Natural killer cell treated with Interleukin-12 subunit alpha and Interleukin-12 subunit beta and Interleukin-15 and Interleukin-18, amount 100 ng/mL, for 72 hours (primary cell): ENCODE data around the gene POU3F3. TPM values are rescaled to one million over a fixed set of nuclear protein-coding genes. Genes with fewer than 3 reads are reported as not detected.

Experiments used
- total RNA-seq, 2 donors: library from RNA; stranded (reverse); gene quantifications; one replicate each; pipeline ENCODE4 v1.2.3, GENCODE V29; 2022

POU3F3 gene
- total RNA-seq, 2 donors from 2014 or later = not detected

Other genes with a start within 250 kb of the POU3F3 start
- gene MRPS9, start 184.0 kb downstream of the POU3F3 start, total RNA-seq = 10 to 100 TPM; 26.8 to 29.8 TPM